AG04450 (cell line): ENCODE data around the gene PRRC2B. TPM values are rescaled to one million over a fixed set of nuclear protein-coding genes. Genes with fewer than 3 reads are reported as not detected.
A peak's percentile ranks its signal among the peaks of the same experiment; 100 is the strongest.

Experiments
- CTCF ChIA-PET: fragments of 300-600, 350-600 bp; formaldehyde crosslinking; extraction: SDS; loops from one replicate; lab custom pipeline; 2022; ENCODE audit warnings: antibody characterized with exemption, inconsistent platforms; lab: Charles Lee
- POLR2A ChIA-PET: fragments of 350-600 bp; formaldehyde crosslinking; extraction: SDS; loops from one replicate; lab custom pipeline; 2021; ENCODE audit warnings: antibody characterized with exemption, inconsistent platforms; lab: Yijun Ruan, JAX
- DNase-seq: peaks from one replicate; pipeline ENCODE4 v3.0.0-alpha.2; 2011; ENCODE audit warnings: low read depth, low spot score
- H3K27ac ChIP-seq: one replicate; pipeline ENCODE4 v1.5.1; 2012; ENCODE audit warnings: low read depth, low read length, control low read depth
- H3K27me3 ChIP-seq: one replicate; pipeline ENCODE4 v1.6.0; 2012; ENCODE audit warnings: low read length; ENCODE audit not compliant: control insufficient read depth, insufficient read depth
- H3K4me3 ChIP-seq: 2 replicates; pipeline ENCODE4 v1.5.1; 2011; ENCODE audit warnings: mild to moderate bottlenecking, low read depth, low read length, control low read depth
- H3K9me3 ChIP-seq: 2 replicates; pipeline ENCODE4 v1.5.1; 2012; ENCODE audit warnings: low read length; ENCODE audit not compliant: control insufficient read depth, insufficient read depth
- CTCF ChIP-seq: IDR thresholded peaks from 2 replicates; pipeline ENCODE4 v1.5.1; 2011; ENCODE audit warnings: low read depth, low read length, control low read depth, inconsistent platforms
- polyA plus RNA-seq: library from polyadenylated mRNA; depleted of rRNA; stranded (reverse); fragments of >200 nt; gene quantifications from 2 replicates; pipeline ENCODE4 v1.2.3, GENCODE V29; 2011

Gene PRRC2B
- polyA plus RNA-seq, 1 experiment, result 31.8 TPM

- no peaks in the 10 kb centered on the region for H3K27me3 ChIP-seq
- H3K27ac ChIP-seq, result no peak overlapping the region
- no peak for TF ChIP-seq CTCF
- peak overlapping the region; percentile 85 for H3K4me3 ChIP-seq
- ChIA-PET CTCF (interaction anchor here (0.6 to 1.1 kb wide), 3 partner anchors 22 to 237 kb away, joined by 3 to 4 read pairs (median 4); no protein-coding TSS in a partner anchor), POLR2A (interaction anchor here (0.5 to 0.6 kb wide), 2 partner anchors 82 to 161 kb away, joined by 3 read pairs; no protein-coding TSS in a partner anchor)
- H3K9me3 ChIP-seq, result peaks cover 5% of the 10 kb centered on the region; the same call in 1 of the 2 replicates
- DNase-seq, result no peak
These were observed 110.0 kb downstream of the PRRC2B start for GRCh38 chr9:131503626-131504465.

DNA sequence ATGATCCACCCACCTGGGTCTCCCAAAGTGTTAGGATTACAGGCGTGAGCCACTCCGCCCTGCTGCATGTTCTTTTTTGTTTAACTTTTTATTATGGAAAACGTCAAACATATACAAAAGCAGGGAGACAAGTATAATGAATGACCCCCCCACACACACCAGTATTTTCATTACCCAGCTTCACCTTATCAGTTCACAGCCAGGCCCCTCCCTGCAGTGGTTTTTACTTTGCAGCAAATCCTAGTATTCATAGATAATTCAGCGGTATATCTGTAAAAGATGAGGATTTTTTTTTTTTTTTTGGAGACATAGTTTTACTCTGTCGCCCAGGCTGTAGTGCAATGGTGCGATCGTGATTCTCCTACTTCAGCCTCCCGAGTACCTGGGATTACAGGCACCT is 111.1 kb downstream of the PRRC2B start:
- DNase-seq, result no peak
- peaks cover 5% of the 10 kb centered on the region; the same call in 1 of the 2 replicates for H3K9me3 ChIP-seq
- CTCF ChIA-PET, result no interaction called here
- POLR2A ChIA-PET, result no interaction called here
- H3K27me3 ChIP-seq, result no peaks in the 10 kb centered on the region
- H3K4me3 ChIP-seq, result no peak overlapping the region
- no peak for TF ChIP-seq CTCF
- no peak overlapping the region for H3K27ac ChIP-seq

DNA sequence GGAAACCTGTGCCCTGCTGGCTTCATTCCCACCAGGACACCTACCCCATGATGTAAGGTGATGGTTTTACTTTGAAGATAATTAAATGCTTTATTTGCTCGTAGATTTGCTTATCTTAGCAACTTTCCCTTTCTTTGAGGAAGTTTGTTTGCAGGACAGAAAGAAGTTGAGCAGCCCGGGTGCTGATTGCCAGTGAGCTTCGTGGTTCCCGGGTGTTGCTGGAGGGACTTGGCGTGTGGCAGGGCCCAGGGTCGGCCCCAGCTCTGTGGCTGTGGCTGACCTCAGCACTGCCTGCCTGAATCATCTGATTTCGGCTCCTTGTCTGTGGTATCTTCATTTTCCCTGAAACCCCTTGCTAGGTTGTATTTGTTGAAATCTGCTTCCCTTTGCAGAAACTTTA is 117.5 kb downstream of the PRRC2B start:
- ChIA-PET CTCF (no interaction called here), POLR2A (no interaction called here)
- TF ChIP-seq CTCF, result no peak
- Histone ChIP-seq H3K27ac (no peak overlapping the region), H3K9me3 (peaks cover 3% of the 10 kb centered on the region; the same call in 1 of the 2 replicates), H3K27me3 (no peaks in the 10 kb centered on the region), H3K4me3 (no peak overlapping the region)
- no peak for DNase-seq

DNA sequence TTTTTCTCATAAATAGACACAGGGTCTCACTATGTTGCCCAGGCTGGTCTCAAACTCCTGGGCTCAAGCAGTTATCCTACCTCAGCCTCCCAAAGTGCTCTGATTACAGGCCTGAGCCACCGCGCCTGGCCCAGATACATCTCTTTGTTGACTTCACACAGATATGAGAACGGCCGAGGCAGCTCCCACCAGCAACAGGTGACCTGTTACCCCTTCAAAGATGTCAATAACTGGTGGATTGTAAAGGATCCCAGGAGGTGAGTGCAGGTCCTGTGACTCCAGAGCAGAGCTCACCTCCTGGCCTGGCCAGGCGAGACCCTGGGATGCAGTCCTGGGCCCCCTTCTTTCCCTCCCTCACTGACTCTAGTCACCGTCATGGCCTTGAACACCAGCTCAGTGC is 118.0 kb downstream of the PRRC2B start:
- CTCF ChIA-PET, result no interaction called here
- peaks cover 3% of the 10 kb centered on the region for H3K9me3 ChIP-seq

More for the DNA sequence above, 118.0 kb downstream of the PRRC2B start:
- DNase-seq, result no peak
- no peak for TF ChIP-seq CTCF
- H3K4me3 ChIP-seq, result no peak overlapping the region
- POLR2A ChIA-PET, result no interaction called here
- no peak overlapping the region for H3K27ac ChIP-seq
- no peaks in the 10 kb centered on the region for H3K27me3 ChIP-seq
